ENCODE measurements around the gene CLINT1.

CLINT1 gene

GRCh38 chr5:157745041-157745456 is 113.9 kb downstream of the CLINT1 start:
- no peak for DNase-seq (ENCODE audit: low read depth)
- no peak for TF ChIP-seq CTCF (conservative IDR thresholded peaks at IDR 0.05; ENCODE audit: low read depth, low read length)
- peak overlapping the region; percentile 82 for H3K4me3 ChIP-seq (ENCODE audit: low read length)

- no peak for DNase-seq (ENCODE audit: low read depth)
- no peak for TF ChIP-seq CTCF (conservative IDR thresholded peaks at IDR 0.05; ENCODE audit: low read depth, low read length)
Observed at GRCh38 chr5:157744051-157745011, 114.6 kb downstream of the CLINT1 start.

GRCh38 chr5:157743163-157744050 is 115.5 kb downstream of the CLINT1 start, which contains the start of gene LSM11:
Gene LSM11 (plus strand): TSS chr5:157743712. CDS start chr5:157743751, 39 bp downstream.
- TF ChIP-seq CTCF (conservative IDR thresholded peaks at IDR 0.05; ENCODE audit: low read depth, low read length) = peak; percentile 93

More at GRCh38 chr5:157744051-157745011, 114.6 kb downstream of the CLINT1 start:
- peak overlapping the region; percentile 82 for H3K4me3 ChIP-seq (ENCODE audit: low read length)

GRCh38 chr5:157741131-157741530 is 117.8 kb downstream of the CLINT1 start:
- DNase-seq (ENCODE audit: low read depth) = no peak
- TF ChIP-seq CTCF (conservative IDR thresholded peaks at IDR 0.05; ENCODE audit: low read depth, low read length) = no peak
- H3K4me3 ChIP-seq (ENCODE audit: low read length) = no peak overlapping the region

More at GRCh38 chr5:157743163-157744050, 115.5 kb downstream of the CLINT1 start, which contains the start of gene LSM11:
- no peak for DNase-seq (ENCODE audit: low read depth)
- H3K4me3 ChIP-seq (ENCODE audit: low read length) = peak within 1 kb of the TSS; percentile 82

GRCh38 chr5:157740229-157740610 is 118.7 kb downstream of the CLINT1 start:
- H3K4me3 ChIP-seq (ENCODE audit: low read length) = no peak overlapping the region
- peak; percentile 68 for TF ChIP-seq CTCF (conservative IDR thresholded peaks at IDR 0.05; ENCODE audit: low read depth, low read length)

GRCh38 chr5:157739388-157740228 is 119.3 kb downstream of the CLINT1 start:
- H3K4me3 ChIP-seq (ENCODE audit: low read length) = no peak overlapping the region
- no peak for DNase-seq (ENCODE audit: low read depth)
- TF ChIP-seq CTCF (conservative IDR thresholded peaks at IDR 0.05; ENCODE audit: low read depth, low read length) = no peak

More at GRCh38 chr5:157740229-157740610, 118.7 kb downstream of the CLINT1 start:
- no peak for DNase-seq (ENCODE audit: low read depth)

Measured in retinal pigment epithelial cell (primary cell).